Left lung (tissue), 10 donors: ENCODE data around the gene TENM3. TPM values are rescaled to one million over a fixed set of nuclear protein-coding genes. Genes with fewer than 3 reads are reported as not detected.

ENCODE experiments used
- ATAC-seq: fragments of 200-7000 bp; cut with Tn5 transposase; one replicate; pipeline ENCODE4 v1.9.1; 2020; ENCODE audit warnings: moderate library complexity
- DNase-seq, 4 donors: peaks; one replicate each; pipeline ENCODE4 v3.0.0-alpha.2; 2013 to 2020
- H3K27ac ChIP-seq, 2 donors: fragments of 200-600 bp; sonication (generic) in 1 of 2; one replicate each; pipeline versions ENCODE4 v1.5.0 to v1.8.0; 2020 to 2021
- H3K27me3 ChIP-seq, 2 donors: fragments of 200-600 bp; sonication (generic) in 1 of 2; one replicate each; pipeline versions ENCODE4 v1.5.0 to v1.8.0; 2020 to 2021
- H3K36me3 ChIP-seq, 2 donors: fragments of 200-600 bp; sonication (generic) in 1 of 2; one replicate each; pipeline versions ENCODE4 v1.5.0 to v1.8.0; 2020 to 2021
- H3K4me1 ChIP-seq, 2 donors: fragments of 200-600 bp; one replicate each; pipeline ENCODE4 v1.8.0; 2021
- H3K4me3 ChIP-seq, 2 donors: fragments of 200-600 bp; sonication (generic) in 1 of 2; one replicate each; pipeline versions ENCODE4 v1.5.0 to v1.8.0; 2020 to 2021; ENCODE audit warnings: mild to moderate bottlenecking in 1 of 2
- H3K9me3 ChIP-seq, 2 donors: fragments of 200-600 bp; sonication (generic) in 1 of 2; one replicate each; pipeline versions ENCODE4 v1.5.0 to v1.8.0; 2020 to 2021
- intact Hi-C, 2 donors: fragments of 100-400 bp; cut with DNase I; formaldehyde crosslinking; loops; one replicate each; pipeline versions ENCODE4 v1.11.2 to v1.14.2; 2022
- polyA plus RNA-seq, 6 donors: library from polyadenylated mRNA; unstranded; fragments of 120-200 nt; gene quantifications; one replicate each; pipeline ENCODE4 v1.2.1, GENCODE V29; 2013; ENCODE audit not compliant: insufficient read length in 6 of 6
- total RNA-seq, 2 donors: library from RNA; stranded (reverse); fragmentation: NEBNext Ultra II Directional; extraction: Animal tissue kit (Norgen Biotek cat#: 25700); gene quantifications; one replicate each; pipeline ENCODE4 v1.2.1, GENCODE V29; 2021
- TF ChIP-seq, protein P1 (sequence below), 2 donors: fragments of 200-600 bp; sonication (generic) in 1 of 2; IDR thresholded peaks; one replicate each; pipeline versions ENCODE4 v1.5.0 to v1.8.0; 2021; ENCODE audit warnings: antibody characterized with exemption in 2 of 2
- donor health status: DM: no; HTN: yes; CAD: no.
- donor health status: DM: no; HTN: no; CAD: no.

The TENM3 gene
- total and polyA plus RNA-seq, 8 donors, result 2.2 to 5.6 (median 3.1) TPM

GRCh38 chr4:182741054-182741453 is 497.9 kb downstream of the TENM3 start:
- intact Hi-C loops, result no loop called here
- Histone ChIP-seq H3K9me3 (no peaks in the 10 kb centered on the region), H3K4me1 (no peaks in the 10 kb centered on the region), H3K36me3 (no peaks in the 10 kb centered on the region), H3K4me3 (no peak overlapping the region), H3K27me3 (no peaks in the 10 kb centered on the region), H3K27ac (no peak overlapping the region)
- no peak for DNase-seq
- TF ChIP-seq, protein P1, sequence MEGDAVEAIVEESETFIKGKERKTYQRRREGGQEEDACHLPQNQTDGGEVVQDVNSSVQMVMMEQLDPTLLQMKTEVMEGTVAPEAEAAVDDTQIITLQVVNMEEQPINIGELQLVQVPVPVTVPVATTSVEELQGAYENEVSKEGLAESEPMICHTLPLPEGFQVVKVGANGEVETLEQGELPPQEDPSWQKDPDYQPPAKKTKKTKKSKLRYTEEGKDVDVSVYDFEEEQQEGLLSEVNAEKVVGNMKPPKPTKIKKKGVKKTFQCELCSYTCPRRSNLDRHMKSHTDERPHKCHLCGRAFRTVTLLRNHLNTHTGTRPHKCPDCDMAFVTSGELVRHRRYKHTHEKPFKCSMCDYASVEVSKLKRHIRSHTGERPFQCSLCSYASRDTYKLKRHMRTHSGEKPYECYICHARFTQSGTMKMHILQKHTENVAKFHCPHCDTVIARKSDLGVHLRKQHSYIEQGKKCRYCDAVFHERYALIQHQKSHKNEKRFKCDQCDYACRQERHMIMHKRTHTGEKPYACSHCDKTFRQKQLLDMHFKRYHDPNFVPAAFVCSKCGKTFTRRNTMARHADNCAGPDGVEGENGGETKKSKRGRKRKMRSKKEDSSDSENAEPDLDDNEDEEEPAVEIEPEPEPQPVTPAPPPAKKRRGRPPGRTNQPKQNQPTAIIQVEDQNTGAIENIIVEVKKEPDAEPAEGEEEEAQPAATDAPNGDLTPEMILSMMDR (IDR thresholded peaks at IDR 0.05), result no peak
- no peak for ATAC-seq

DNA sequence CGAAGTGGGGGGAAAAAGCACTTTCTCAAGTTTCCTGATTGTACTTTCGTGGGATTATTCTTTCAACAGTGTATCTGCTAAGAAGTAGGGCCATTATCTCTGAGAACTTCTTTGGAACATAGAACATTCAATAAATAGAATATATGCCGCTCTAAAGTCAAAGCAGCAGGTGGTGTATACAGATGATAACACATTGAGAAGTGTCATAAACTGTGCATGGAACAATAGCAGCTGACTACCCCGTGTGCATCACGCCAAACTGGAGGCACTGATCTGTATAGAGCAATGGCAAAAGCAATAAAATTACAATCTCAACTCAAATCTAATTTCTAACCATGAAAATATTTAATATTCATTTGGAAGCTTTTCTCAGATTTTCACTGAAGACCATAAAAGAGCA is 498.7 kb downstream of the TENM3 start:
- DNase-seq, result no peak
- Histone ChIP-seq H3K27ac (no peak overlapping the region), H3K9me3 (no peaks in the 10 kb centered on the region), H3K27me3 (no peaks in the 10 kb centered on the region), H3K4me1 (no peaks in the 10 kb centered on the region), H3K36me3 (no peaks in the 10 kb centered on the region), H3K4me3 (no peak overlapping the region)
- intact Hi-C loops, result no loop called here
- TF ChIP-seq, protein P1 (IDR thresholded peaks at IDR 0.05), result no peak
- no peak for ATAC-seq

DNA sequence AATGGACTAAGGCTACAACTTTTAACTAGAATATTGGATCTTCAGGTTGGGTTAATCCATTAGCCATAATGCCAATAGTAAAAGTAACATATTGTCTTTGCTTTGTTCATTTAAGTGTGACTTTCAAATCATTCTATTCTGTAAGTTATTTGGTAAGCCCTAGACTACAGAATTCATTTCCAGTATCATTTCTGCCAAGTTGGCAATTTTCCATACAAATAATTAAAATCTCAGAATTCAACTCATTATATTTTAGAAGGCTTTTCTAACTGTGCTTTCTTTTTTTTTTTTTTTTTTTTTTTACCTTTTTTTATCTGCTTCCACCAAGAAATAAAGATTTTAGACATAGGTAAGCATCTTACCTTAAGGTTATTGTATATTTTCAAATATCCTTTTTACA is 500.6 kb downstream of the TENM3 start:
- Histone ChIP-seq H3K27ac (no peak overlapping the region), H3K4me3 (no peak overlapping the region), H3K36me3 (no peaks in the 10 kb centered on the region), H3K4me1 (no peaks in the 10 kb centered on the region), H3K9me3 (no peaks in the 10 kb centered on the region), H3K27me3 (no peaks in the 10 kb centered on the region)
- DNase-seq (no peak), ATAC-seq (no peak)
- intact Hi-C loops, result no loop called here
- TF ChIP-seq, protein P1 (IDR thresholded peaks at IDR 0.05), result no peak

- TF ChIP-seq, protein P1 (IDR thresholded peaks at IDR 0.05), result no peak
- ATAC-seq (no peak), DNase-seq (peak in 1 of 4 donors; percentile 20)
- no peaks in the 10 kb centered on the region for H3K27me3 ChIP-seq
- no peaks in the 10 kb centered on the region for H3K9me3 ChIP-seq
- H3K36me3 ChIP-seq, result no peaks in the 10 kb centered on the region
- intact Hi-C loops, result no loop called here
- no peak overlapping the region for H3K27ac ChIP-seq
- no peak overlapping the region for H3K4me3 ChIP-seq
- no peaks in the 10 kb centered on the region for H3K4me1 ChIP-seq
These were observed 502.0 kb downstream of the TENM3 start for GRCh38 chr4:182745237-182745636.

DNA sequence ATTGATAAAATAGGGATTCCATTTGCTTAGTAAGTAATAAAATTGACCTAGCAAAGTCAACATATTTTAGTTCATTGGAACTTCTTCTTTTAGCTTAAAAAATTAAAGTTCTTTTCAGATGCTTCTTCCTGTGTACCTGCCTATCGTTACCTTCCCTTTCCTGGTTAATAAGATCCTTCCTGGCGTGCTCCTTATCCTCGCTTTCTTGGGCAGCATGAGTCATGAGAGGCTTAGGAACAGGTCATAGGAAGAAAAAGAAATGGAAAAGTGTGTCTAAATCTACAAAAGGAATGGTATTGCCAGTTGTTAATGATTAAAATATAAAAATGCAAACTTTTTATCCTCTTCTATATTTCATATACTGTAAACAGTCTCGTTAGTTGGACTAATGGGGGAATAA is 503.7 kb downstream of the TENM3 start:
- Histone ChIP-seq H3K27ac (no peak overlapping the region), H3K27me3 (no peaks in the 10 kb centered on the region), H3K36me3 (no peaks in the 10 kb centered on the region), H3K9me3 (no peaks in the 10 kb centered on the region), H3K4me3 (no peak overlapping the region), H3K4me1 (no peaks in the 10 kb centered on the region)
- intact Hi-C loops, result no loop called here
- ATAC-seq (no peak), DNase-seq (no peak)
- TF ChIP-seq, protein P1 (IDR thresholded peaks at IDR 0.05), result no peak
